Body of pancreas (tissue), 4 donors: ENCODE data around the gene USH2A.

ENCODE experiments used
- POLR2A ChIP-seq, 3 donors: fragments of 450-650 bp; IDR thresholded peaks; one replicate each; pipeline ENCODE4 v1.6.1; 2016; ENCODE audit warnings: antibody characterized with exemption in 3 of 3, mild to moderate bottlenecking in 2 of 3
- TF ChIP-seq, protein P1 (sequence below), 7 experiments: fragments of 450-650 bp in 4 of 7; fragments of 200-600 bp in 3 of 7; sonication (generic) in 3 of 7; IDR thresholded peaks; one replicate each; pipeline ENCODE4 v1.5.1; 2016 to 2019; ENCODE audit warnings: antibody characterized with exemption in 7 of 7

DNA sequence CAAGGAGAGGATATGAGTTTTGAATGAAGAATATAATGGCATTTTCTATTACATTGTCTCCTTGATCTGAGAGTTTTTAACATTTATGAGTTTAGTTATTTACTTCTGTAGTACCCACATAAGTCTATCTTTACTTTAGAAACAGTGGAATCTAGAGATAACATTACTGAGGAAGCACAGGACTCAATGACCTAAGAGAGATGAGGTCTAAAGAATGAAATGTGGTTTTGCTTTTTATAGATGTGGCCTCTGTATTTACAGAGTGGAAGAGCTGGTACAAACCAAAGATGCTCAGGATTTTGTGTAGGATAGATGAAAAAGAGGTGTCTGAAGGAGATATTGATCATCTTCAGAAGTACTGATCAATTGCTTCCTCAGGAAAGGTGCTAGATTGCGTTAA lies 678.8 kb downstream of the USH2A start:
- TF ChIP-seq, protein P1, sequence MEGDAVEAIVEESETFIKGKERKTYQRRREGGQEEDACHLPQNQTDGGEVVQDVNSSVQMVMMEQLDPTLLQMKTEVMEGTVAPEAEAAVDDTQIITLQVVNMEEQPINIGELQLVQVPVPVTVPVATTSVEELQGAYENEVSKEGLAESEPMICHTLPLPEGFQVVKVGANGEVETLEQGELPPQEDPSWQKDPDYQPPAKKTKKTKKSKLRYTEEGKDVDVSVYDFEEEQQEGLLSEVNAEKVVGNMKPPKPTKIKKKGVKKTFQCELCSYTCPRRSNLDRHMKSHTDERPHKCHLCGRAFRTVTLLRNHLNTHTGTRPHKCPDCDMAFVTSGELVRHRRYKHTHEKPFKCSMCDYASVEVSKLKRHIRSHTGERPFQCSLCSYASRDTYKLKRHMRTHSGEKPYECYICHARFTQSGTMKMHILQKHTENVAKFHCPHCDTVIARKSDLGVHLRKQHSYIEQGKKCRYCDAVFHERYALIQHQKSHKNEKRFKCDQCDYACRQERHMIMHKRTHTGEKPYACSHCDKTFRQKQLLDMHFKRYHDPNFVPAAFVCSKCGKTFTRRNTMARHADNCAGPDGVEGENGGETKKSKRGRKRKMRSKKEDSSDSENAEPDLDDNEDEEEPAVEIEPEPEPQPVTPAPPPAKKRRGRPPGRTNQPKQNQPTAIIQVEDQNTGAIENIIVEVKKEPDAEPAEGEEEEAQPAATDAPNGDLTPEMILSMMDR (IDR thresholded peaks at IDR 0.05), result no peak
- no peak for TF ChIP-seq POLR2A (IDR thresholded peaks at IDR 0.05)
